RKO (cell line): Measurements from ENCODE around the gene DCUN1D1.

Experiments used
- DNase-seq: peaks from one replicate; pipeline ENCODE4 v3.0.0-alpha.2; 2016; ENCODE audit warnings: low spot score

The DCUN1D1 gene

GRCh38 chr3:182972387-182972786 is 8.0 kb downstream of the DCUN1D1 start:
- DNase-seq, result no peak

- DNase-seq, result no peak
Measured at GRCh38 chr3:182971637-182972036, 8.7 kb downstream of the DCUN1D1 start.

- no peak for DNase-seq
Measured at GRCh38 chr3:182970811-182971418, 9.4 kb downstream of the DCUN1D1 start.

GRCh38 chr3:182969853-182970252 is 10.5 kb downstream of the DCUN1D1 start:
- no peak for DNase-seq

GRCh38 chr3:182969277-182969676 is 11.1 kb downstream of the DCUN1D1 start:
- no peak for DNase-seq

- no peak for DNase-seq
Measured at GRCh38 chr3:182967218-182968204, 12.8 kb downstream of the DCUN1D1 start.

- no peak for DNase-seq
Measured at GRCh38 chr3:182965861-182966366, 14.4 kb downstream of the DCUN1D1 start.

- DNase-seq, result no peak
Measured at GRCh38 chr3:182964179-182964578, 16.2 kb downstream of the DCUN1D1 start.

GRCh38 chr3:182962166-182962565 is 18.2 kb downstream of the DCUN1D1 start:
- DNase-seq, result no peak

GRCh38 chr3:182959474-182960350 is 20.6 kb downstream of the DCUN1D1 start:
- DNase-seq, result no peak

GRCh38 chr3:182957676-182958266 is 22.6 kb downstream of the DCUN1D1 start:
- DNase-seq, result no peak

- DNase-seq, result no peak
Measured at GRCh38 chr3:182957226-182957625, 23.1 kb downstream of the DCUN1D1 start.

- peak; percentile 13 for DNase-seq
Measured at GRCh38 chr3:182954553-182955235, 25.6 kb downstream of the DCUN1D1 start.

- DNase-seq, result no peak
Measured at GRCh38 chr3:182949688-182950087, 30.6 kb downstream of the DCUN1D1 start.

- no peak for DNase-seq
Measured at GRCh38 chr3:182948305-182948704, 32.0 kb downstream of the DCUN1D1 start.

GRCh38 chr3:182947888-182948287 is 32.5 kb downstream of the DCUN1D1 start:
- peak; percentile 53 for DNase-seq

GRCh38 chr3:182941719-182942118 is 38.6 kb downstream of the DCUN1D1 start:
- DNase-seq, result no peak

- no peak for DNase-seq
Measured at GRCh38 chr3:182940266-182940808, 40.0 kb downstream of the DCUN1D1 start.

GRCh38 chr3:182937293-182938051 is 42.9 kb downstream of the DCUN1D1 start:
- DNase-seq, result no peak

GRCh38 chr3:182936918-182937285 is 43.4 kb downstream of the DCUN1D1 start:
- no peak for DNase-seq
